ENCODE measurements around the gene ATP8A1.

- TF ChIP-seq, protein P1, sequence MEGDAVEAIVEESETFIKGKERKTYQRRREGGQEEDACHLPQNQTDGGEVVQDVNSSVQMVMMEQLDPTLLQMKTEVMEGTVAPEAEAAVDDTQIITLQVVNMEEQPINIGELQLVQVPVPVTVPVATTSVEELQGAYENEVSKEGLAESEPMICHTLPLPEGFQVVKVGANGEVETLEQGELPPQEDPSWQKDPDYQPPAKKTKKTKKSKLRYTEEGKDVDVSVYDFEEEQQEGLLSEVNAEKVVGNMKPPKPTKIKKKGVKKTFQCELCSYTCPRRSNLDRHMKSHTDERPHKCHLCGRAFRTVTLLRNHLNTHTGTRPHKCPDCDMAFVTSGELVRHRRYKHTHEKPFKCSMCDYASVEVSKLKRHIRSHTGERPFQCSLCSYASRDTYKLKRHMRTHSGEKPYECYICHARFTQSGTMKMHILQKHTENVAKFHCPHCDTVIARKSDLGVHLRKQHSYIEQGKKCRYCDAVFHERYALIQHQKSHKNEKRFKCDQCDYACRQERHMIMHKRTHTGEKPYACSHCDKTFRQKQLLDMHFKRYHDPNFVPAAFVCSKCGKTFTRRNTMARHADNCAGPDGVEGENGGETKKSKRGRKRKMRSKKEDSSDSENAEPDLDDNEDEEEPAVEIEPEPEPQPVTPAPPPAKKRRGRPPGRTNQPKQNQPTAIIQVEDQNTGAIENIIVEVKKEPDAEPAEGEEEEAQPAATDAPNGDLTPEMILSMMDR (IDR thresholded peaks at IDR 0.05) = no peak
- TF ChIP-seq POLR2A (IDR thresholded peaks at IDR 0.05) = no peak
Observed at GRCh38 chr4:42558156-42558555, 98.7 kb downstream of the ATP8A1 start.

Data from body of pancreas (tissue), 4 donors.